Esophagus muscularis mucosa (tissue), 3 donors: ENCODE data around the gene KDM6A.

Source experiments
- EP300 ChIP-seq: sonication (generic); formaldehyde crosslinking; IDR thresholded peaks from one replicate; pipeline ENCODE4 v1.6.1; 2017; ENCODE audit warnings: antibody characterized with exemption
- TF ChIP-seq, protein P1 (sequence below), 3 experiments: fragments of 200-600 bp in 2 of 3; fragments of 450-650 bp in 1 of 3; sonication (generic) in 2 of 3; IDR thresholded peaks; one replicate each; pipeline ENCODE4 v1.5.1; 2017 to 2019; ENCODE audit warnings: antibody characterized with exemption in 3 of 3, mild to moderate bottlenecking in 2 of 3, moderate library complexity in 1 of 3

DNA sequence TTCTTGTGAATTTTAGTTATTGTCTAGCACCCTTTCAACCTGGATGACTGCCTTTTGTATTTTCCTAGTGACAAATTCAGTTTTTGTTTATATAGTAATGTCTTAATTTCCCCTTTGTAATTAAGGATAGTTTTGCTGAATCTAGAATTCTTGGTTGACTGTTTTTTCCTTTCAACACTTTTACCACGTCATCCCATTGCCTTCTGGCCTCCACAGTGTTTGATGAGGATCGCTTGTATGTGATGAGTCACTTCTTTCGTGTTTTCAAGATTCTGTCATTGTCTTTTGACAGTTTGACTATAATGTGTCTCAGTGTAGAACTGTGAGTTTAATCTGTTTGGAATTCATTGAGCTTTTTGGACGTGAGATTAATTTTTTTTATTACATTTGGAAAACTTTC, 30.1 kb downstream of the KDM6A start:
- TF ChIP-seq, protein P1, sequence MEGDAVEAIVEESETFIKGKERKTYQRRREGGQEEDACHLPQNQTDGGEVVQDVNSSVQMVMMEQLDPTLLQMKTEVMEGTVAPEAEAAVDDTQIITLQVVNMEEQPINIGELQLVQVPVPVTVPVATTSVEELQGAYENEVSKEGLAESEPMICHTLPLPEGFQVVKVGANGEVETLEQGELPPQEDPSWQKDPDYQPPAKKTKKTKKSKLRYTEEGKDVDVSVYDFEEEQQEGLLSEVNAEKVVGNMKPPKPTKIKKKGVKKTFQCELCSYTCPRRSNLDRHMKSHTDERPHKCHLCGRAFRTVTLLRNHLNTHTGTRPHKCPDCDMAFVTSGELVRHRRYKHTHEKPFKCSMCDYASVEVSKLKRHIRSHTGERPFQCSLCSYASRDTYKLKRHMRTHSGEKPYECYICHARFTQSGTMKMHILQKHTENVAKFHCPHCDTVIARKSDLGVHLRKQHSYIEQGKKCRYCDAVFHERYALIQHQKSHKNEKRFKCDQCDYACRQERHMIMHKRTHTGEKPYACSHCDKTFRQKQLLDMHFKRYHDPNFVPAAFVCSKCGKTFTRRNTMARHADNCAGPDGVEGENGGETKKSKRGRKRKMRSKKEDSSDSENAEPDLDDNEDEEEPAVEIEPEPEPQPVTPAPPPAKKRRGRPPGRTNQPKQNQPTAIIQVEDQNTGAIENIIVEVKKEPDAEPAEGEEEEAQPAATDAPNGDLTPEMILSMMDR (IDR thresholded peaks at IDR 0.05) = no peak
- TF ChIP-seq EP300 = no peak
